Ishikawa (cell line): ENCODE data around the gene DYNC1I1.

Experiments used
- CEBPB ChIP-seq: IDR thresholded peaks from 2 replicates; pipeline ENCODE4 v1.6.1; 2012
- CREB1 ChIP-seq: IDR thresholded peaks from 2 replicates; pipeline ENCODE4 v1.6.1; 2012; ENCODE audit warnings: low read depth
- EGR1 ChIP-seq: IDR thresholded peaks from 2 replicates; pipeline ENCODE4 v1.6.1; 2012
- EP300 ChIP-seq: IDR thresholded peaks from 2 replicates; pipeline ENCODE4 v1.6.1; 2012; ENCODE audit warnings: borderline replicate concordance
- FOXM1 ChIP-seq: IDR thresholded peaks from 2 replicates; pipeline ENCODE4 v1.6.1; 2012; ENCODE audit warnings: low read depth, borderline replicate concordance
- MAX ChIP-seq: IDR thresholded peaks from 2 replicates; pipeline ENCODE4 v1.6.1; 2012
- NFIC ChIP-seq: IDR thresholded peaks from 2 replicates; pipeline ENCODE4 v1.6.1; 2012
- RAD21 ChIP-seq: IDR thresholded peaks from 2 replicates; pipeline ENCODE4 v1.6.1; 2012; ENCODE audit warnings: low read depth
- TAF1 ChIP-seq: IDR thresholded peaks from 2 replicates; pipeline ENCODE4 v1.6.1; 2012; ENCODE audit warnings: low read depth, mild to moderate bottlenecking
- TCF12 ChIP-seq: IDR thresholded peaks from 2 replicates; pipeline ENCODE4 v1.6.1; 2012; ENCODE audit warnings: low read depth
- TEAD4 ChIP-seq: IDR thresholded peaks from 2 replicates; pipeline ENCODE4 v1.6.1; 2012
- USF1 ChIP-seq: IDR thresholded peaks from 2 replicates; pipeline ENCODE4 v1.6.1; 2012
- YY1 ChIP-seq: IDR thresholded peaks from 2 replicates; pipeline ENCODE4 v1.6.1; 2012; ENCODE audit warnings: low read depth
- ZBTB7A ChIP-seq: IDR thresholded peaks from 2 replicates; pipeline ENCODE4 v1.6.1; 2012; ENCODE audit warnings: low read depth
- TF ChIP-seq, protein P1 (sequence below): IDR thresholded peaks from 2 replicates; pipeline ENCODE4 v1.6.1; 2012; ENCODE audit warnings: low read depth, mild to moderate bottlenecking

Gene DYNC1I1

GRCh38 chr7:95758187-95758586, 14.2 kb upstream of the DYNC1I1 start:
- TF ChIP-seq EP300: no peak
- no peak for TF ChIP-seq RAD21
- TF ChIP-seq CEBPB: no peak

GRCh38 chr7:95766086-95766485, 6.3 kb upstream of the DYNC1I1 start:
- TF ChIP-seq FOXM1 (no peak), CEBPB (no peak), RAD21 (no peak), MAX (no peak), TCF12 (no peak), EP300 (no peak), ZBTB7A (no peak)
- TF ChIP-seq, protein P1, sequence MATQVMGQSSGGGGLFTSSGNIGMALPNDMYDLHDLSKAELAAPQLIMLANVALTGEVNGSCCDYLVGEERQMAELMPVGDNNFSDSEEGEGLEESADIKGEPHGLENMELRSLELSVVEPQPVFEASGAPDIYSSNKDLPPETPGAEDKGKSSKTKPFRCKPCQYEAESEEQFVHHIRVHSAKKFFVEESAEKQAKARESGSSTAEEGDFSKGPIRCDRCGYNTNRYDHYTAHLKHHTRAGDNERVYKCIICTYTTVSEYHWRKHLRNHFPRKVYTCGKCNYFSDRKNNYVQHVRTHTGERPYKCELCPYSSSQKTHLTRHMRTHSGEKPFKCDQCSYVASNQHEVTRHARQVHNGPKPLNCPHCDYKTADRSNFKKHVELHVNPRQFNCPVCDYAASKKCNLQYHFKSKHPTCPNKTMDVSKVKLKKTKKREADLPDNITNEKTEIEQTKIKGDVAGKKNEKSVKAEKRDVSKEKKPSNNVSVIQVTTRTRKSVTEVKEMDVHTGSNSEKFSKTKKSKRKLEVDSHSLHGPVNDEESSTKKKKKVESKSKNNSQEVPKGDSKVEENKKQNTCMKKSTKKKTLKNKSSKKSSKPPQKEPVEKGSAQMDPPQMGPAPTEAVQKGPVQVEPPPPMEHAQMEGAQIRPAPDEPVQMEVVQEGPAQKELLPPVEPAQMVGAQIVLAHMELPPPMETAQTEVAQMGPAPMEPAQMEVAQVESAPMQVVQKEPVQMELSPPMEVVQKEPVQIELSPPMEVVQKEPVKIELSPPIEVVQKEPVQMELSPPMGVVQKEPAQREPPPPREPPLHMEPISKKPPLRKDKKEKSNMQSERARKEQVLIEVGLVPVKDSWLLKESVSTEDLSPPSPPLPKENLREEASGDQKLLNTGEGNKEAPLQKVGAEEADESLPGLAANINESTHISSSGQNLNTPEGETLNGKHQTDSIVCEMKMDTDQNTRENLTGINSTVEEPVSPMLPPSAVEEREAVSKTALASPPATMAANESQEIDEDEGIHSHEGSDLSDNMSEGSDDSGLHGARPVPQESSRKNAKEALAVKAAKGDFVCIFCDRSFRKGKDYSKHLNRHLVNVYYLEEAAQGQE: no peak

GRCh38 chr7:95766657-95767056, 5.7 kb upstream of the DYNC1I1 start:
- TF ChIP-seq TAF1: no peak
- no peak for TF ChIP-seq CEBPB
- TF ChIP-seq EP300: no peak
- no peak for TF ChIP-seq RAD21
- no peak for TF ChIP-seq USF1
- TF ChIP-seq EGR1: no peak
- TF ChIP-seq TEAD4: no peak
- TF ChIP-seq ZBTB7A: no peak
- TF ChIP-seq CREB1: no peak
- no peak for TF ChIP-seq NFIC
- no peak for TF ChIP-seq MAX
- TF ChIP-seq, protein P1: no peak
- TF ChIP-seq FOXM1: no peak
- no peak for TF ChIP-seq TCF12
- TF ChIP-seq YY1: no peak

GRCh38 chr7:95772771-95773581, 622 bp downstream of the DYNC1I1 start:
- TF ChIP-seq MAX: no peak
- TF ChIP-seq YY1: no peak
- no peak for TF ChIP-seq EGR1
- TF ChIP-seq TAF1: no peak
- no peak; the same call in 1 of the 2 replicates for TF ChIP-seq ZBTB7A
- TF ChIP-seq RAD21: no peak
- no peak for TF ChIP-seq CEBPB
- TF ChIP-seq NFIC: no peak
- no peak for TF ChIP-seq TCF12
- no peak for TF ChIP-seq FOXM1
- no peak for TF ChIP-seq USF1
- TF ChIP-seq, protein P1: no peak
- TF ChIP-seq EP300: no peak
